Uterus (tissue), 2 donors: Measurements from ENCODE around the gene SEC24B.
"Not testable (repeated sequence)": the region's sequence is repeated elsewhere in the genome, so short reads cannot be mapped to it uniquely, and the experiment has no call there.

ENCODE experiments used
- POLR2A ChIP-seq, 2 donors: fragments of 450-650 bp; IDR thresholded peaks; one replicate each; pipeline ENCODE4 v1.6.1; 2016; ENCODE audit warnings: antibody characterized with exemption in 2 of 2, mild to moderate bottlenecking in 1 of 2, moderate library complexity in 1 of 2
- TF ChIP-seq, protein P1 (sequence below), 4 experiments: fragments of 200-600 bp in 2 of 4; fragments of 450-650 bp in 2 of 4; sonication (generic) in 2 of 4; IDR thresholded peaks; one replicate each; pipeline ENCODE4 v1.5.1; 2016 to 2019; ENCODE audit warnings: antibody characterized with exemption in 4 of 4, mild to moderate bottlenecking in 2 of 4, moderate library complexity in 1 of 4

DNA sequence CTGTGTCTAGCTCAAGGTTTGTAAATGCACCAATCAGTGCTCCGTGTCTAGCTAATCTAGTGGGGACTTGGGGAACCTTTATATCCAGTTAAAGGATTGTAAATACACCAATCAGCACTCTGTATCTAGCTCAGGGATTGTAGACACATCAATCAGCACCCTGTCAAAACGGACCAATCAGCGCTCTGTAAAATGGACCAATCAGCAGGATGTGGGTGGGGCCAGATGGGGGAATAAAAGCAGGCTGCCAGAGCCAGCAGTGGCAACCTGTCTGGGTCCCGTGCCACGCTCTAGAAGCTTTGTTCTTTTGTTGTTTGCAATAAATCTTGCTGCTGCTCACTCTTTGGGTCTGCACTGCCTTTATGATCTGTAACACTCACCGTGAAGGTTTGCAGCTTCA lies 124.5 kb downstream of the SEC24B start:
- TF ChIP-seq, protein P1, sequence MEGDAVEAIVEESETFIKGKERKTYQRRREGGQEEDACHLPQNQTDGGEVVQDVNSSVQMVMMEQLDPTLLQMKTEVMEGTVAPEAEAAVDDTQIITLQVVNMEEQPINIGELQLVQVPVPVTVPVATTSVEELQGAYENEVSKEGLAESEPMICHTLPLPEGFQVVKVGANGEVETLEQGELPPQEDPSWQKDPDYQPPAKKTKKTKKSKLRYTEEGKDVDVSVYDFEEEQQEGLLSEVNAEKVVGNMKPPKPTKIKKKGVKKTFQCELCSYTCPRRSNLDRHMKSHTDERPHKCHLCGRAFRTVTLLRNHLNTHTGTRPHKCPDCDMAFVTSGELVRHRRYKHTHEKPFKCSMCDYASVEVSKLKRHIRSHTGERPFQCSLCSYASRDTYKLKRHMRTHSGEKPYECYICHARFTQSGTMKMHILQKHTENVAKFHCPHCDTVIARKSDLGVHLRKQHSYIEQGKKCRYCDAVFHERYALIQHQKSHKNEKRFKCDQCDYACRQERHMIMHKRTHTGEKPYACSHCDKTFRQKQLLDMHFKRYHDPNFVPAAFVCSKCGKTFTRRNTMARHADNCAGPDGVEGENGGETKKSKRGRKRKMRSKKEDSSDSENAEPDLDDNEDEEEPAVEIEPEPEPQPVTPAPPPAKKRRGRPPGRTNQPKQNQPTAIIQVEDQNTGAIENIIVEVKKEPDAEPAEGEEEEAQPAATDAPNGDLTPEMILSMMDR (IDR thresholded peaks at IDR 0.05) = not testable (repeated sequence)
- not testable (repeated sequence) for TF ChIP-seq POLR2A (IDR thresholded peaks at IDR 0.05)
